Measurements from ENCODE around the gene CD101.

The CD101 gene

DNA sequence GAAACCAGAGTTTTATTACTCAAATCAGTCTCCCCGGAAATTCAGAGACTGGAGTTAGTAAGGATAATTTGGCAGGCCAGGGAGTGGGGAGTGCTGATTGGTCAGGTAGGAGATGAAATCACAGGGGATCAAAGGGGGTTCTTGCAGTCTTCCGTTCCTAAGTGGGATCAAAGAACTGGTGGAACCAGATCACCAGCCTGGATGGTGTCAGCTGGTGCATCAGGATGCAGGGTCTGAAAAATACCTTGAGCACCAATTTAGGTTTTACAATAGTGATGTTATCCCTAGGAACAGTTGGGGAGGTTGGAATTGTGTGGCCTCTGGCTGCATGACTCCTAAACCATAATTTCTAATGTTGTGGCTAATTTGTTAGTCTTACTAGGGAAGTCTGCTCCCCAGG, 1.4 kb upstream of the CD101 start:
- Histone ChIP-seq H3K27ac (ENCODE audit: low read length) (no peak overlapping the region), H3K4me3 (ENCODE audit: low read depth in 1 of 2, low read length in 2 of 2) (no peak overlapping the region), H3K27me3 (ENCODE audit: low read depth, low read length) (no peaks in the 10 kb centered on the region)

DNA sequence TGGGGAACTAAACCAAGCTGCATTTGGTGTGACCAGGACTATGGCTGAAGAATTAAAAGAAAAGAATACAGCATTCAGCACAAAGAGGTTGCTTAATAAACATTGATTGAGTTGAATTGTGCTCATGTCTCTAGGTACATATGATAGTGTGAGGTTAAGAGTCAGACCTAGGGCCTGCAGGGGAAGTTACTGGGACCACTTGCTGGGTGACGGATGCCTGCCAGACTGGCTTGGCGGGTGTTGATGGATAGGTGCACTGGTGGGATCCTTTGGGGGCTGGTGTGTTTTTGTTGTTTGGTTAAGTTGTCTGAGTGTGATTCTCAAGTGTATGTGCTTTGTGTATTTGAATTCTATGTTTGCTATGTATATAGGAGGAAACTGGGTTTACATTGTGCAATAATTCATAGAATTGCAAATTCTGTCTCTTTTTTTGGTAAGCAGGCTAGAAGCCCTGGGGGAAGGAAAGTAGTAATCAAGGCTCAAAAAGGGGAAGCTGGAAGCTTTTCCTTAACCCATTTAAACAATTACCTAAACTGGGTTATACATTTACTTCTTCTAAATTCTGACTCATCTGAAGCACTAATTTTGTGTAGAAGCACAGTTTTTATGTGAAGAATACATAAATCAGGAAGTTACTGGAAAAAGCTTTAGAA, 1.8 kb downstream of the CD101 start:
- H3K4me3 ChIP-seq (ENCODE audit: low read depth in 1 of 2, low read length in 2 of 2) = no peak overlapping the region
- no peaks in the 10 kb centered on the region for H3K4me1 ChIP-seq (ENCODE audit: control insufficient read depth in 1 of 2, insufficient read depth in 2 of 2, low read length in 2 of 2)
- no peaks in the 10 kb centered on the region for H3K36me3 ChIP-seq (ENCODE audit: control insufficient read depth in 1 of 2, insufficient read depth in 2 of 2, low read length in 2 of 2)
- H3K27ac ChIP-seq (ENCODE audit: low read length) = no peak overlapping the region
- no peaks in the 10 kb centered on the region for H3K27me3 ChIP-seq (ENCODE audit: low read depth, low read length)
- H3K9me3 ChIP-seq (ENCODE audit: control insufficient read depth in 1 of 2, low read length in 2 of 2) = no peaks in the 10 kb centered on the region

More for the DNA sequence above, 1.4 kb upstream of the CD101 start:
- Histone ChIP-seq H3K4me1 (ENCODE audit: control insufficient read depth in 1 of 2, insufficient read depth in 2 of 2, low read length in 2 of 2) (no peaks in the 10 kb centered on the region), H3K9me3 (ENCODE audit: control insufficient read depth in 1 of 2, low read length in 2 of 2) (no peaks in the 10 kb centered on the region), H3K36me3 (ENCODE audit: control insufficient read depth in 1 of 2, insufficient read depth in 2 of 2, low read length in 2 of 2) (no peaks in the 10 kb centered on the region)

DNA sequence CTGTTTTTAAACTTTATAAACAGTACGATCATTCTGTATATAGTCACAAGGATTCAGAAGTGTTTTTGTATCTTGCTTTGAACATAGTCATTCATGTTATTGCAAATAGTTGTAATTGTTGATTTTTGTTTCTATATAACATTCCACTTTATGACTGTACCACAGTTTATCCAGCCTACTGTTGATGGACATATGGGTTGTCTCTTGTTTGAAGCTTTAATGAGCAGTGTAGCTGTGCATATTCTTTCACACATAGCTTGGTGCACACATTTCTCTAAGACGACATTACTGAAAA, 6.1 kb downstream of the CD101 start:
- no peak overlapping the region for H3K27ac ChIP-seq (ENCODE audit: low read length)
- H3K4me3 ChIP-seq (ENCODE audit: low read depth in 1 of 2, low read length in 2 of 2) = no peak overlapping the region
- no peaks in the 10 kb centered on the region for H3K27me3 ChIP-seq (ENCODE audit: low read depth, low read length)
- H3K4me1 ChIP-seq (ENCODE audit: control insufficient read depth in 1 of 2, insufficient read depth in 2 of 2, low read length in 2 of 2) = no peaks in the 10 kb centered on the region
- H3K36me3 ChIP-seq (ENCODE audit: control insufficient read depth in 1 of 2, insufficient read depth in 2 of 2, low read length in 2 of 2) = no peaks in the 10 kb centered on the region
- H3K9me3 ChIP-seq (ENCODE audit: control insufficient read depth in 1 of 2, low read length in 2 of 2) = no peaks in the 10 kb centered on the region

DNA sequence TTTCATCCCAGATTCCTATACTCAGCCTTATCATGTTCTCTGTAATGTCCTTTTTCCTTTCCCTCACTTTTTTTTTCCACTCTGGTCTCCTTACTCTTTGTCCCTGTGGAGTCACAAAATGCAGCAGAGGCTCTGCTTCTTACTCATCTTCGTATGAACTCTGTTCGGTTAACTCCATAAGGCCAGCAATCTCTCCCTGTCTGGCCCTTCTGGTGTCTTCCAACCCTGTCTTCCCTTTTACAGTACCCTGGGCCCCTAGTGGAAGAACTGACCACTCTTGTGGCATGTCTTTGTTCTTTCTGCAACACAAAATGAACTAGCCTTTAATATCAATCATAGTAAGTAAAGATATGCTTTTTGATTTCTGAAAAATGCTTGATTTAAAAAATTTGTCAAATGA, 7.1 kb downstream of the CD101 start:
- no peaks in the 10 kb centered on the region for H3K36me3 ChIP-seq (ENCODE audit: control insufficient read depth in 1 of 2, insufficient read depth in 2 of 2, low read length in 2 of 2)
- no peak overlapping the region for H3K27ac ChIP-seq (ENCODE audit: low read length)
- no peaks in the 10 kb centered on the region for H3K27me3 ChIP-seq (ENCODE audit: low read depth, low read length)
- no peak overlapping the region for H3K4me3 ChIP-seq (ENCODE audit: low read depth in 1 of 2, low read length in 2 of 2)
- H3K4me1 ChIP-seq (ENCODE audit: control insufficient read depth in 1 of 2, insufficient read depth in 2 of 2, low read length in 2 of 2) = no peaks in the 10 kb centered on the region
- no peaks in the 10 kb centered on the region for H3K9me3 ChIP-seq (ENCODE audit: control insufficient read depth in 1 of 2, low read length in 2 of 2)

DNA sequence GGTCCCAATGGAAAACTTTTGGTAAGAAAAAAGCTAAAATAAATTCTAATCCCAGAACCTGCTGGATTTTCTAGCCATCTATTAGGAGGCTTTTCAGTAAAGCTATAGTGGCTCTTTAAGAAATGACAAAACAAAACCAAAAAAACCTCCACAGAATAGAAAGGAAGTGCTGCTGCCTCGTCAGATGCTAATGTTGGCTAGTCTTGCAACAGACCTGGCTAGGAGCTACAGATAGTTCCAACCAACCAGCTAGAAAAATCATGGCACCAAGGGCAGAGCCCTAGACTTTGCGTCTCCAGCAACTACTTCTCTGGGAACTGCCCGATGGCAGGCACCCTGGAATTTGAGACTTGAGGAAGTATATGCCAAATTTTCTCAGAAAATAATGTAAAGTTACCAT, 7.6 kb downstream of the CD101 start:
- Histone ChIP-seq H3K9me3 (ENCODE audit: control insufficient read depth in 1 of 2, low read length in 2 of 2) (no peaks in the 10 kb centered on the region), H3K4me1 (ENCODE audit: control insufficient read depth in 1 of 2, insufficient read depth in 2 of 2, low read length in 2 of 2) (no peaks in the 10 kb centered on the region), H3K4me3 (ENCODE audit: low read depth in 1 of 2, low read length in 2 of 2) (no peak overlapping the region), H3K27me3 (ENCODE audit: low read depth, low read length) (no peaks in the 10 kb centered on the region), H3K27ac (ENCODE audit: low read length) (no peak overlapping the region), H3K36me3 (ENCODE audit: control insufficient read depth in 1 of 2, insufficient read depth in 2 of 2, low read length in 2 of 2) (no peaks in the 10 kb centered on the region)

DNA sequence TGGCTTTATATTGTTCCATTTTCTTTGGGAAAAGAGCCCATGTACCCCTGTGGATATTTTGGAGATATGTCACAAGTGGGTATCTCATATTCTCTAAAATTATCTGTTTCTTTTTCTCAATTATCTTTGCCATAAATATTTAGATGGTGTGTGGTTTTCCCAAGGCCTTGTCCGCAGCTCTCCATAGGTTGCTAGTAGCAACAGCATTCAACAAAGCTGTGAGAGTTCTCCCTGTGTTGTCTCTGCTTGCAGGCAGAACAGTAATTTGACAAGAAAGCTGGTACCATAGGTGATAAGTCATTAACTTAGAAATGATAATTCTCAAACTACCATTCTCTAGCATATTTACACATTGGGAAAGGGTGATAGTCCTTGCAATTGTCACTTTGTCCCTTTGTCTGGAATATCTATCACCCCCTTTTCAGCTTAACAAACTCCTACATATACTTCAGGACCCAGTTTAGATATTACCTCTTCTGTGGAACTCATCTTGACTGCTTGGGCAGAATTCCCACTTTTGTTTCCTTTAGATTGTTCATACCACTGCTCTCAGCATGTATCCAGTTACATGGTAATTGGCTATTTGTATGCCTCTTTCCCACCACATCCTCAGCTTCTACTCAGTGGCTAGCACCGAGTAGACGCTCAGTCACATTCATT, 8.9 kb downstream of the CD101 start:
- Histone ChIP-seq H3K27me3 (ENCODE audit: low read depth, low read length) (no peaks in the 10 kb centered on the region), H3K4me3 (ENCODE audit: low read depth in 1 of 2, low read length in 2 of 2) (no peak overlapping the region), H3K9me3 (ENCODE audit: control insufficient read depth in 1 of 2, low read length in 2 of 2) (no peaks in the 10 kb centered on the region), H3K4me1 (ENCODE audit: control insufficient read depth in 1 of 2, insufficient read depth in 2 of 2, low read length in 2 of 2) (no peaks in the 10 kb centered on the region), H3K27ac (ENCODE audit: low read length) (no peak overlapping the region), H3K36me3 (ENCODE audit: control insufficient read depth in 1 of 2, insufficient read depth in 2 of 2, low read length in 2 of 2) (no peaks in the 10 kb centered on the region)

DNA sequence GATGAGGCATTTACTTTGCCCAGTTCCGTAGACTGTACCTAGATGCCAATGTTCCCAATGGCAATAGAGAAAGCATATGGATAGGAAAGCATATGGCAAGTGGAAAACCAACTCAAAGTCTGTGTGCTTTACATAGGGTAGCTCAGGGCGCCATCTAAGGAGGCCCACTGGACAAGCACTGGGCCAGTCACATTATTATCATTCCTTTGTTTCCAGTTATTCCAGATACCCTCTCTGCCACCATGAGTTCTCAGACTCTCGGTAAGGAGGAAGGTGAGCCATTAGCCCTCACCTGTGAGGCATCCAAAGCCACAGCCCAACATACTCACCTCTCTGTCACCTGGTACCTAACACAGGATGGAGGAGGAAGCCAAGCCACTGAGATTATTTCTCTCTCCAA, 9.8 kb downstream of the CD101 start:
- Histone ChIP-seq H3K9me3 (ENCODE audit: control insufficient read depth in 1 of 2, low read length in 2 of 2) (no peaks in the 10 kb centered on the region), H3K27me3 (ENCODE audit: low read depth, low read length) (no peaks in the 10 kb centered on the region)

DNA sequence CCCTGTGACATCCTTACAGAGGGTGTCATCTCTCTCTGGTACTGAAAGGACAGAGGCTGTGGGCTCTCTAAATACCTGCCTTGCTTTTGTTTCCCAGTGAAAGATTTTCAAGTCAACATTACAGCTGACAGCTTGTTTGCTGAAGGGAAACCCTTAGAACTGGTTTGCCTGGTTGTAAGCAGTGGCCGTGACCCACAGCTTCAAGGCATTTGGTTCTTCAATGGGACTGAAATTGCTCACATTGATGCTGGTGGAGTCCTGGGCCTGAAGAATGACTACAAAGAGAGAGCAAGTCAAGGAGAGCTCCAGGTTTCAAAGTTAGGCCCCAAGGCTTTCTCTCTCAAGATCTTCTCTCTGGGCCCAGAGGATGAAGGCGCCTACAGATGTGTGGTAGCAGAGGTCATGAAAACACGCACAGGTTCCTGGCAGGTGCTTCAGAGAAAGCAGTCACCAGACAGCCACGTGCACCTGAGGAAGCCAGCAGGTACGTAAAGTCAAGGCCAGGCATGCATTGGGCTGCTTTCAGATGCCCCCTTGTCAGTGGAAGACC, 11.8 kb downstream of the CD101 start:
- Histone ChIP-seq H3K9me3 (ENCODE audit: control insufficient read depth in 1 of 2, low read length in 2 of 2) (no peaks in the 10 kb centered on the region), H3K4me1 (ENCODE audit: control insufficient read depth in 1 of 2, insufficient read depth in 2 of 2, low read length in 2 of 2) (no peaks in the 10 kb centered on the region), H3K27me3 (ENCODE audit: low read depth, low read length) (no peaks in the 10 kb centered on the region), H3K36me3 (ENCODE audit: control insufficient read depth in 1 of 2, insufficient read depth in 2 of 2, low read length in 2 of 2) (no peaks in the 10 kb centered on the region), H3K4me3 (ENCODE audit: low read depth in 1 of 2, low read length in 2 of 2) (no peak overlapping the region), H3K27ac (ENCODE audit: low read length) (no peak overlapping the region)

More for the DNA sequence above, 9.8 kb downstream of the CD101 start:
- Histone ChIP-seq H3K4me1 (ENCODE audit: control insufficient read depth in 1 of 2, insufficient read depth in 2 of 2, low read length in 2 of 2) (no peaks in the 10 kb centered on the region), H3K4me3 (ENCODE audit: low read depth in 1 of 2, low read length in 2 of 2) (no peak overlapping the region), H3K36me3 (ENCODE audit: control insufficient read depth in 1 of 2, insufficient read depth in 2 of 2, low read length in 2 of 2) (no peaks in the 10 kb centered on the region), H3K27ac (ENCODE audit: low read length) (no peak overlapping the region)

DNA sequence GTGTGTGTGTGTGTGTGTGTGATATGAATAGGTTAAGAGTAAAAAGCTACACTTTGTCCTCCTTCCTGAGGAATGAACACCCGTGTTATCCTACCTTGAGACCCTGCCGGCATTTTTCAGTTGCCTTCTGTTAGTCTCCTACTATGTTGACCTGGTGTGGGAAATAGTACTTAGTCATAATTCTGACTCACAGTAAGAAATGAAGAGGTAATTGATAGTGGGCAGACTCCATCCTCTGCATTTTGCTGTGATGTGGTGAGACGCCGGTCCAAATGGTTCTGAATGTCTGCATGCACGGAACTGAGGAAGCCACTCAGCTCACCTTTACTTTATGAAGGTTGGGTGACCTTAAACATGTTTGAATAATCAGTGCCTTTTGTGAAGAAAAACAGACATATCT, 12.6 kb downstream of the CD101 start:
- peaks cover 0 to 3% of the 10 kb centered on the region in 2 donors for H3K36me3 ChIP-seq (ENCODE audit: control insufficient read depth in 1 of 2, insufficient read depth in 2 of 2, low read length in 2 of 2)
- no peaks in the 10 kb centered on the region for H3K27me3 ChIP-seq (ENCODE audit: low read depth, low read length)
- H3K4me3 ChIP-seq (ENCODE audit: low read depth in 1 of 2, low read length in 2 of 2) = no peak overlapping the region
- H3K4me1 ChIP-seq (ENCODE audit: control insufficient read depth in 1 of 2, insufficient read depth in 2 of 2, low read length in 2 of 2) = no peaks in the 10 kb centered on the region
- H3K27ac ChIP-seq (ENCODE audit: low read length) = no peak overlapping the region
- H3K9me3 ChIP-seq (ENCODE audit: control insufficient read depth in 1 of 2, low read length in 2 of 2) = no peaks in the 10 kb centered on the region

DNA sequence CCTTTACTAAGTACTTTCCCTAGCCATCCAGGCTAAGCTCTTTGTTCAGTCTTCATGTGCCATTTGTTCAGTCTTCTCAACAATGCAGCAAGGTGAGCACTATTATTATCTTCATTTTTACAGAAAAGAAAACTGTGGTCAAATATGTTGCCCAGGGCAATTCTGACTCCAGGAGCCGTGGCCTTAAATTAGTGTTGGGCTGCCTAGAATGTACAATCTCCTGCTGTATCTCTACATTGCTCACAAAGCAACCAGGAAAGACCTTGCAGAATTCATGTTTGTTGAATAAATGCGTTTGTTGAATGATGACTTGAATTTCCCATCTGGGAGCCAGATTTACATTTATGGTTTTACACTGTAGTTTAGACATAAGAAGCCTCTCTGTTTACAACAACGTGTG, 14.2 kb downstream of the CD101 start:
- no peaks in the 10 kb centered on the region for H3K4me1 ChIP-seq (ENCODE audit: control insufficient read depth in 1 of 2, insufficient read depth in 2 of 2, low read length in 2 of 2)
- no peaks in the 10 kb centered on the region for H3K27me3 ChIP-seq (ENCODE audit: low read depth, low read length)

DNA sequence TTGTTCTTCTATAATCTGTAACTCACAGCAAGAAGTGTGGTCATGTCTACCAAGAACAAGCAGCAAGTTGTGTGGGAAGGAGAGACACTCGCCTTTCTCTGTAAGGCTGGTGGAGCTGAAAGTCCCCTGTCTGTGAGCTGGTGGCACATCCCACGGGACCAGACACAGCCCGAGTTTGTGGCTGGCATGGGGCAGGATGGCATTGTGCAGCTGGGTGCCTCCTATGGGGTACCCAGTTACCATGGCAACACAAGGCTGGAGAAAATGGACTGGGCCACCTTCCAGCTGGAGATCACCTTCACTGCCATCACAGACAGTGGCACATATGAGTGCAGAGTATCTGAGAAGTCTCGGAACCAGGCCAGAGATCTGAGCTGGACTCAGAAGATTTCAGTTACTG, 15.5 kb downstream of the CD101 start:
- H3K27ac ChIP-seq (ENCODE audit: low read length) = no peak overlapping the region
- no peaks in the 10 kb centered on the region for H3K9me3 ChIP-seq (ENCODE audit: control insufficient read depth in 1 of 2, low read length in 2 of 2)
- H3K4me1 ChIP-seq (ENCODE audit: control insufficient read depth in 1 of 2, insufficient read depth in 2 of 2, low read length in 2 of 2) = no peaks in the 10 kb centered on the region
- H3K27me3 ChIP-seq (ENCODE audit: low read depth, low read length) = no peaks in the 10 kb centered on the region
- no peak overlapping the region for H3K4me3 ChIP-seq (ENCODE audit: low read depth in 1 of 2, low read length in 2 of 2)
- H3K36me3 ChIP-seq (ENCODE audit: control insufficient read depth in 1 of 2, insufficient read depth in 2 of 2, low read length in 2 of 2) = peaks cover 0 to 3% of the 10 kb centered on the region in 2 donors

More for the DNA sequence above, 14.2 kb downstream of the CD101 start:
- Histone ChIP-seq H3K36me3 (ENCODE audit: control insufficient read depth in 1 of 2, insufficient read depth in 2 of 2, low read length in 2 of 2) (peaks cover 0 to 3% of the 10 kb centered on the region in 2 donors), H3K9me3 (ENCODE audit: control insufficient read depth in 1 of 2, low read length in 2 of 2) (no peaks in the 10 kb centered on the region), H3K27ac (ENCODE audit: low read length) (no peak overlapping the region), H3K4me3 (ENCODE audit: low read depth in 1 of 2, low read length in 2 of 2) (no peak overlapping the region)

DNA sequence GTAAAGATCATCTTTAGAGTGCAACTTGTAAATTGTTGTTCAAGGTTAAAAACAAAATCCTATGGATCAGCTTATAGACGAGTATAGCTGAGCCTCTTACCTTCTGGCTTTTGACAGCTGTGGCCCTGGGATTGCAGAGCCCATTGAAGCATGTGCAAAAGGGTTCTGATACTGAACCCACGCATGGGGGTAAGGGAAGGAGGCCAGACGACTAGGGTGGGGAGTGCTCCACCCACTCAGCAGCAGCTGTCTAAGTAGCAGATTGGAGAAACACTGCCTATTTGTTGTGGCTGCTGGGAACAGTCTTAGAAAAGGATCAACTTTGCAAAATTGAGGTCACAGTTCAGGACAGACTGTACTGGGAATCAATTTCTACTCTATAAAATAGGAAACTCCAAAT, 16.1 kb downstream of the CD101 start:
- H3K27me3 ChIP-seq (ENCODE audit: low read depth, low read length) = no peaks in the 10 kb centered on the region
- H3K27ac ChIP-seq (ENCODE audit: low read length) = no peak overlapping the region
- H3K4me1 ChIP-seq (ENCODE audit: control insufficient read depth in 1 of 2, insufficient read depth in 2 of 2, low read length in 2 of 2) = no peaks in the 10 kb centered on the region
- H3K4me3 ChIP-seq (ENCODE audit: low read depth in 1 of 2, low read length in 2 of 2) = no peak overlapping the region
- no peaks in the 10 kb centered on the region for H3K9me3 ChIP-seq (ENCODE audit: control insufficient read depth in 1 of 2, low read length in 2 of 2)
- peaks cover 0 to 3% of the 10 kb centered on the region in 2 donors for H3K36me3 ChIP-seq (ENCODE audit: control insufficient read depth in 1 of 2, insufficient read depth in 2 of 2, low read length in 2 of 2)

Data from muscle layer of duodenum (tissue), 2 donors.